Endodermal cell (in vitro differentiated cells): Measurements from ENCODE around the gene BRF1. TPM values are rescaled to one million over a fixed set of nuclear protein-coding genes. Genes with fewer than 3 reads are reported as not detected.

Source experiments
- DNase-seq: peaks from one replicate; pipeline ENCODE4 v3.0.0-alpha.2; 2017
- H3K27ac ChIP-seq: 2 replicates; pipeline ENCODE4 v1.5.1; 2013; ENCODE audit warnings: mild to moderate bottlenecking, low read depth, low read length, moderate library complexity
- H3K27me3 ChIP-seq: 2 replicates; pipeline ENCODE4 v1.6.1; 2013; ENCODE audit warnings: mild to moderate bottlenecking, low read length, moderate library complexity; ENCODE audit not compliant: insufficient read depth, control insufficient read depth, poor library complexity, severe bottlenecking
- H3K36me3 ChIP-seq: 2 replicates; pipeline ENCODE4 v1.7.0; 2013; ENCODE audit warnings: mild to moderate bottlenecking, low read length, moderate library complexity; ENCODE audit not compliant: control insufficient read depth, insufficient read depth
- H3K4me1 ChIP-seq: one replicate; pipeline ENCODE4 v1.7.0; 2013; ENCODE audit warnings: low read length; ENCODE audit not compliant: control insufficient read depth, insufficient read depth
- H3K4me3 ChIP-seq: 2 replicates; pipeline ENCODE4 v1.5.1; 2013; ENCODE audit warnings: mild to moderate bottlenecking, low read length, moderate library complexity
- H3K9ac ChIP-seq: 2 replicates; pipeline ENCODE4 v1.6.1; 2013; ENCODE audit warnings: mild to moderate bottlenecking, low read length, moderate library complexity; ENCODE audit not compliant: poor library complexity, severe bottlenecking; ENCODE audit errors: extremely low read depth
- H3K9me3 ChIP-seq: 2 replicates; pipeline ENCODE4 v1.6.1; 2013; ENCODE audit warnings: mild to moderate bottlenecking, low read length, moderate library complexity; ENCODE audit not compliant: control insufficient read depth
- H3K27ac Mint-ChIP-seq: 2 replicates; pipeline ENCODE4 v1.8.0; 2020; ENCODE audit warnings: mixed read lengths
- H3K27me3 Mint-ChIP-seq: 2 replicates; pipeline ENCODE4 v1.8.0; 2021; ENCODE audit warnings: mild to moderate bottlenecking, mixed read lengths; ENCODE audit not compliant: insufficient read depth
- H3K36me3 Mint-ChIP-seq: 2 replicates; pipeline ENCODE4 v1.8.0; 2020; ENCODE audit warnings: low read depth, mixed read lengths
- H3K4me1 Mint-ChIP-seq: 2 replicates; pipeline ENCODE4 v1.8.0; 2020; ENCODE audit warnings: mixed read lengths
- H3K4me3 Mint-ChIP-seq: 2 replicates; pipeline ENCODE4 v1.8.0; 2020; ENCODE audit warnings: mild to moderate bottlenecking, moderate library complexity, mixed read lengths
- H3K9me3 Mint-ChIP-seq: 2 replicates; pipeline ENCODE4 v1.8.0; 2020; ENCODE audit warnings: mild to moderate bottlenecking, mixed read lengths
- CTCF ChIP-seq: fragments of 200-600 bp; sonication (generic); conservative IDR thresholded peaks from 2 replicates; pipeline ENCODE4 v1.5.0; 2021; ENCODE audit warnings: antibody characterized with exemption, mild to moderate bottlenecking
- WGBS, 2 experiments: methylation state at CpG; one replicate each; pipeline versions ENCODE4 v1.1.5 to v1.1.7; 2013; ENCODE audit warnings: missing lambda C conversion rate in 2 of 2, mixed read lengths in 1 of 2; ENCODE audit not compliant: insufficient coverage in 1 of 2, insufficient read length in 1 of 2; 5-methylcytosine and 5-hydroxymethylcytosine counted together
- total RNA-seq, 2 donors: library from RNA; stranded (reverse); fragmentation: NEBNext Ultra II Directional in 1 of 2; extraction: Animal tissue kit (Norgen Biotek cat#: 25700) in 1 of 2; gene quantifications; 2 replicates in 1 of 2; 3 replicates in 1 of 2; pipeline ENCODE4 v1.2.1, GENCODE V29; 2021

Gene BRF1
- total RNA-seq, 2 donors from 2014 or later: 37.0 to 44.5 TPM

DNA sequence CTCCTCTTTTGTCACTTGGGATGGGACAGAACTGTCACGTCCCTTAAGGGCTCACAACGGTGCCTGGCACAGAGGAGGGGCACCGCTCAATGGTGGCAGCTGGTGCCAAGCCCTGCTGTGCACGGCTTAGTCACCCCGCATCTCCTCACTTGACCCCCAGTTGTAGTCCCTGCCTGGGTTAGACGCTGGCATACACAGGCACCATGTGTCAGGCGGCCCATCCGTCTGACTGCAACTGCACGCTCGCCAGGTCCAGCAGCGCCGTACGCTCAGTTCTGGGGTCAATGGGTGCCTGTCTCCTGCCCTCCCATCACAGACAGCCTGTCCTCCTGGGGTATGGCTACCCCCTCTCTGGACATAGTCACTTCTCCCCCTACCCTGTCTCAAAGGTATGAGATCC, 12.2 kb upstream of the BRF1 start:
- H3K27ac ChIP-seq: no peak overlapping the region
- Mint-ChIP-seq H3K27me3 (peaks cover 2% of the 10 kb centered on the region), H3K36me3 (no peaks in the 10 kb centered on the region), H3K4me3 (peak overlapping the region; percentile 52), H3K4me1 (peaks cover 15% of the 10 kb centered on the region), H3K9me3 (no peaks in the 10 kb centered on the region), H3K27ac (no peak overlapping the region)
- TF ChIP-seq CTCF: no peak
- WGBS, 2 experiments: 94 to 100% methylated on average over 8 to 13 of the region's 13 CpGs
- H3K4me1 ChIP-seq: peaks cover 8% of the 10 kb centered on the region
- no peaks in the 10 kb centered on the region for H3K9me3 ChIP-seq
- no peaks in the 10 kb centered on the region for H3K27me3 ChIP-seq
- no peak overlapping the region for H3K9ac ChIP-seq
- H3K36me3 ChIP-seq: no peaks in the 10 kb centered on the region
- no peak overlapping the region for H3K4me3 ChIP-seq
- DNase-seq: no peak

- H3K36me3 Mint-ChIP-seq: no peaks in the 10 kb centered on the region
- H3K9me3 Mint-ChIP-seq: no peaks in the 10 kb centered on the region
These were observed 11.0 kb upstream of the BRF1 start for GRCh38 chr14:105311838-105312237.

DNA sequence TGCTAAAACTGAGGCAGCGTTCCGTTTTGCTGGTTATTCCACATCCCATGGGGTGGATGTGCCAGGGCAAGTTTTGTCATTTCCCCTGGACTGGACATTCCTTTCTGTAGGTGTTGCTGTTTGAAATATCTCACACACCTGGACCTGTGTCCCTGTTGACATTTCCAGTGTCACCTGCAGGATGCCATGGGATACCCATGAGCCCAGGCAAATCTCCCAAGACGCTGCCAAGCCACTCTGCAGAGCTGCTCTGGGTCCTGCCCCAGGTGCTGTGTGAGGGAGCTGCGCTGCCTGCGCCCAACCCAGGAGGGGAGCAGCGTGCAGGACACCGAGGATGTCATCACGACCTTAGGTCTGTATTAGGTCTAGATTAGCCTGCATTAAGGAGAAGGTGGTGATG, 8.6 kb upstream of the BRF1 start:
- H3K4me3 ChIP-seq: no peak overlapping the region
- no peaks in the 10 kb centered on the region for H3K9me3 ChIP-seq
- H3K36me3 ChIP-seq: no peaks in the 10 kb centered on the region
- DNase-seq: no peak
- Mint-ChIP-seq H3K36me3 (no peaks in the 10 kb centered on the region), H3K9me3 (no peaks in the 10 kb centered on the region), H3K4me1 (peaks cover 3% of the 10 kb centered on the region), H3K4me3 (no peak overlapping the region), H3K27ac (no peak overlapping the region), H3K27me3 (peaks cover 2% of the 10 kb centered on the region)
- 97 to 100% methylated on average over 5 to 8 of the region's 8 CpGs for WGBS, 2 experiments
- TF ChIP-seq CTCF: no peak
- H3K9ac ChIP-seq: no peak overlapping the region
- peaks cover 4% of the 10 kb centered on the region for H3K4me1 ChIP-seq
- no peaks in the 10 kb centered on the region for H3K27me3 ChIP-seq
- no peak overlapping the region for H3K27ac ChIP-seq

More at GRCh38 chr14:105311838-105312237, 11.0 kb upstream of the BRF1 start:
- peaks cover 2% of the 10 kb centered on the region for H3K27me3 Mint-ChIP-seq
- no peak overlapping the region for H3K27ac ChIP-seq
- H3K9me3 ChIP-seq: no peaks in the 10 kb centered on the region
- TF ChIP-seq CTCF: no peak
- no peak overlapping the region for H3K9ac ChIP-seq
- no peaks in the 10 kb centered on the region for H3K36me3 ChIP-seq
- 77 to 84% methylated on average over 6 to 12 of the region's 12 CpGs for WGBS, 2 experiments
- H3K4me3 ChIP-seq: no peak overlapping the region
- peaks cover 8% of the 10 kb centered on the region for H3K4me1 ChIP-seq
- peaks cover 15% of the 10 kb centered on the region for H3K4me1 Mint-ChIP-seq
- no peaks in the 10 kb centered on the region for H3K27me3 ChIP-seq
- no peak overlapping the region for H3K4me3 Mint-ChIP-seq
- DNase-seq: peak; percentile 59
- no peak overlapping the region for H3K27ac Mint-ChIP-seq
